GM12874 (cell line): ENCODE measurements around the gene BCAS3.

Experiments used
- TF ChIP-seq, protein P1 (sequence below): IDR thresholded peaks from 2 replicates; pipeline ENCODE4 v1.5.1; 2011; ENCODE audit warnings: low read depth, mild to moderate bottlenecking, control low read depth, low read length, moderate library complexity; ENCODE audit not compliant: insufficient read depth

Gene BCAS3

DNA sequence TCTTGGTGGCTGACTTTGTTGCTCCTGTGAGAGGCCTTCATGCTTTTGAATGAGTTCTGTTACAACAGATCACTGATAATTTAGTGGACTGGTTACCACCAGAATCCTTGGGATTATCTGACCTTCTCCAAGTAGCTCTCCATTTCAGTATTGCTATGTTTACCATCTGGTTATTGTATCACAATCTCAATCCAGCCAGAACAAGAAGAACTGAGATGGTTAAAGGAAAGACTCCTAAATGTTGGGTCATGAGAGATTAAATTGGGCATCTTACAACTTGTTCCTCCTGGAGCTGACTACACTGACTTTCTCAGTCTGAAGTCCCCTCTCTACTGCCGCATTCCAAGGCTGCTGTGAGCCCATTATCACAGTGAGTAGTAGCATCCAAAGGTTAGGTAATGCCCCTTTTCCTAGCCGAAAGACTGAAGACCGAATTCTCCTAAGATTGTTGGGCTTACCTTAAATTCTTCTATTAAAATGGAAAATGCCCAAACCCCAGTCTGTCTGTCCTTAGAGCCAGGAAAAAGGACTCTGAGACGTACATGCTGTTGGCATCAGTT, 540.3 kb downstream of the BCAS3 start:
- TF ChIP-seq, protein P1, sequence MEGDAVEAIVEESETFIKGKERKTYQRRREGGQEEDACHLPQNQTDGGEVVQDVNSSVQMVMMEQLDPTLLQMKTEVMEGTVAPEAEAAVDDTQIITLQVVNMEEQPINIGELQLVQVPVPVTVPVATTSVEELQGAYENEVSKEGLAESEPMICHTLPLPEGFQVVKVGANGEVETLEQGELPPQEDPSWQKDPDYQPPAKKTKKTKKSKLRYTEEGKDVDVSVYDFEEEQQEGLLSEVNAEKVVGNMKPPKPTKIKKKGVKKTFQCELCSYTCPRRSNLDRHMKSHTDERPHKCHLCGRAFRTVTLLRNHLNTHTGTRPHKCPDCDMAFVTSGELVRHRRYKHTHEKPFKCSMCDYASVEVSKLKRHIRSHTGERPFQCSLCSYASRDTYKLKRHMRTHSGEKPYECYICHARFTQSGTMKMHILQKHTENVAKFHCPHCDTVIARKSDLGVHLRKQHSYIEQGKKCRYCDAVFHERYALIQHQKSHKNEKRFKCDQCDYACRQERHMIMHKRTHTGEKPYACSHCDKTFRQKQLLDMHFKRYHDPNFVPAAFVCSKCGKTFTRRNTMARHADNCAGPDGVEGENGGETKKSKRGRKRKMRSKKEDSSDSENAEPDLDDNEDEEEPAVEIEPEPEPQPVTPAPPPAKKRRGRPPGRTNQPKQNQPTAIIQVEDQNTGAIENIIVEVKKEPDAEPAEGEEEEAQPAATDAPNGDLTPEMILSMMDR, result no peak

DNA sequence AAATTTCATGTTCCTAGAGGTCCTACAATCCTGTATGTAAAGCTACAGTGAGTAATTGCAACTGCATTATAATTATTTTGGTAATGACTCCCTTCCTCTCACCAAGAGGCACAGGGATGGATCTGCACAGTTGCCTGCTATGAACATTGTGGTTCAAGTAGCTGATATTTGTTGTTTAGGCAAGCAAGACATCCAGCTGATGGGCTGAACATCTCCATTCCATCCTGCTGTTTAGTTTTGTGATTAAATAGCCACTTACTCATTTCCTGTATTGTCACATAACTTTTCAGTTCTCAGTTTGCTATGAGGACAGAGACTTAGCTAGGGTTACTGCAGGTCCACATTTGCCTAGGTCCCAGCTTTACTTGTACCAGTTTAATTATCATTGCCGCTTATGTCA, 540.8 kb downstream of the BCAS3 start:
- TF ChIP-seq, protein P1, result no peak

DNA sequence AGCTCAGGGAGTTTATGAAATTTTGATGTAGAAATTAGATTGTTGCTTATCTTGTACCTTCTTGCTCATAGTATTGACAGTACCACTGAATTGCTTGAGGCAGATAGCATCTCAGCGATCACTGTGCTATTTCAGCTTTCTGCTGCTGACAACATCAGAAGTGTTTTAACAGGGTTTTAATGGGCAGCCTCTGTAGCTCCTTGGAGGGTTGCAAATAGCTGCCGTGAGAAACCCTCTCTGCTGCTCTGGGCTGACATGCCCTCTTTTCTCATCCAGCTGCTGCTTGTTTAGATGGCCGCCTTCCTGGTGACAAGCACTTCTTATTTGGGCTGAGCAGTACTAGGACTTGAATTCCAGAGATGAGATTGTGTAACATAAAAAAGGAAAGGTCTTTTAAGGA, 541.8 kb downstream of the BCAS3 start:
- TF ChIP-seq, protein P1, result no peak

DNA sequence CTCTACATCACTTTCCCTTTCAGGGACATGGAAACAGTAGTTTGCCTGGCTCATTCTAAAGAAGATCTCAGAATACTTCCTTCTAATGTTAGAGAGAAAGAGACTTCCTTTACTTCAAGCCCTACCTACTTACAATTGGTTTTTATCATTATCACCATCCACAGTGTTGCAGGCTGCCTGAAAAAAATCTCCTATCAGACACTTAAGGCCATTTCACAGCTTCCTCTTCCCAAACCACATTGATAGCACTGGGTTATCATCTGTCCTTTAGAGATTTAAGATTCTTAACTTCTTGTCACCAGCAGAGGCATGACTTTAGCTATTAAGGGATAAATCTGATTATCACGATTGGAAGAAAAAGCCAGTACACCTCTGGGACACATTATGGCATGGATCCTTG, 543.5 kb downstream of the BCAS3 start:
- TF ChIP-seq, protein P1, result no peak

DNA sequence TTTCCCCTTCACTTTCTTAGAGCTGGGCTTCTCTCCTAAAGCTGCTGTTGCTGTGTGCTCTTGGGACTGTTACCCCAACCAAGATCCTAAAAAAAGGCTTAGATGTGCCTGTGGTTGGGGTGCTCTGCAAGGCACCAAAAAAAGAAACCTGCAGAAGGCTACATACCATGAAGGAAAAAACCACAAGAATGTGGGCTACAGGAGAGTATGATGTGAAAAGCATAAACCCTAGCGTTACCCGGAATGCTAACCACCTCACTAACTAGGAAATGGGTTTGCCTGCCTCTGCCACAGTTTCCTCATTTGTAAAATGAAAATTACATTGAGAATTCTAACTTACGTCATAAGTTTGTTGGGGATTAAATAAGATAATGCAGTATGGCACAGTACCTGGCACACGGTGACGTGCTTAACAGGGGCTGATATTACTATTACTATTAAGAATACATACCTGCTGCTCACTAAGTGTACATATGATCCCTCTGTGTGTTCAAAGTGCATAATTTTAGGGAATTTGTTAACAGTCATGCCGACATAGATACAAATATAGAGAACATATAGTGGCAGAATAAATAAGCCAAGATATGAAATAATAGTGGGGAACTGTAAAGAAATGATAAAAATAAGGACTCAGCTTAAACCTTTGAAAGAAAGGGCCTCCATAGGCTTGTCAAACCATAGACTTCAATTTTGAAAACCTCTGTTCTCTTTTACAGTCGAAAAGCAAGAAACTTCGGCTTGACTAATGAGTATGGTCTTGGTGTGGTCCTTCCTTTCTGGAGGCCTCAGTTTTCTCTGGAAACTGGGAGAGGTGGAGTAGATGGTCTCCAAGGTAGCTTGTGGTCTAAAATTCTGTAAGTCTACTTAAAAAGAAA, 544.2 kb downstream of the BCAS3 start:
- TF ChIP-seq, protein P1, result no peak

DNA sequence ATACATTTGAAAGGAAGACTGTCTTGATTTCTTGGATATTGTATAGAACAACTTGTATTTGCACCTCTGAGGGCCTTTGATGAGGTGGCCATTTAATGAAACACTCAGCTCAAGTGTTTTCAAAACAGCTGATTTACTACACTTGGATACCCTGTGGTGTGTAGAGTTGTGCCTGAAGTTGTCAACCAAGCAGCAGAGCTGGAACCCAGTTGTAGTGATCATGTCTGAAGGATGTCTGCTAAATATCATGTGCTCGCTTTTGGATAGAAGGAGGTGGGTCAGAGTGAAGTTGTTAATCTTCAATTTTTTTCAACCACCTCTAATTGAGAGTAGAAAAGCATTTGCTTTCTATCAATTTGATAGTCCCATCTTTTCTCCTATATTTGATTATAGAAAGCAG, 546.1 kb downstream of the BCAS3 start:
- TF ChIP-seq, protein P1, result no peak

DNA sequence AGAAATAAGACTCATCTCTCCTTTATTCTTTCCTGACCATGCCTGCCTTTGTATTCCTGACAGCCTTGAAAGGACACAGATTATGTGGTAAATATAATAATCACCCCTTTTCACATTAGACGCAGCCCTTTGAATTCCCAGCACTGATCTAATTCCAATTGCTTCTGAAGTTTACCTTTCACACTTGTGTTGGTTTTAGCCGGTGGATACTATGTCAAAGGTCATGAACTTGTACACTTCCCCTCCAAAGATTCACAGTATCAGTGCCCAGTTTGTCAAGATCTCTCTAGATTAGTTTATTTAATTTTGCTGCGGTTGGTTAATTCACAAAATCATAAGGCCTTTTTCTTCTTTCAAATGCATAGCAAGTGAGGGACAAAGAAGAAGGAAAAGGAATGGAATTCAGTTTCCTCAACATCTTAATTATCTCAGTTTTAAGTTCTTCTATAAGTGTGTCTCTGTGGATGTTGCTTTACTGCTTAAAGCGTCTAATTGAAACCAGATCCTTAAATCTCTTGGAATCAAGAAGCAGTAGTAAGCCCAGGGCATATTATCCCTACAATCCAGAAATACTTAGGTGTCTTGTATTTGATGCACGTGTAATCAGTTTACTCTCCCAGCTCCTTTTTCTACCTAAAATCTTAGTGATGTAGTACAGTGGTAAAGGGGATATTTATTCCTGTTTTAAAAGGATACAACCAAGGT, 547.7 kb downstream of the BCAS3 start:
- TF ChIP-seq, protein P1, result no peak
